G401 (cell line): ENCODE data around the gene GRM8. TPM values are rescaled to one million over a fixed set of nuclear protein-coding genes. Genes with fewer than 3 reads are reported as not detected.
A peak's percentile ranks its signal among the peaks of the same experiment; 100 is the strongest.

ENCODE experiments used
- DNase-seq: peaks from one replicate; pipeline ENCODE4 v3.0.0-alpha.2; 2015; ENCODE audit warnings: low spot score
- in situ Hi-C: cut with HindIII; loops from 2 replicates; pipeline ENCODE4 v1.10.0; 2016; ENCODE audit warnings: low sequenced_read_pairs, mixed read lengths
- total RNA-seq: library from RNA; depleted of rRNA; stranded (reverse); fragments of >200 nt; shearing (Covaris generic); gene quantifications from 2 replicates; pipeline ENCODE4 v1.2.3, GENCODE V29; 2014

Gene GRM8
- total RNA-seq, 1 experiment from 2014 or later, result not detected

DNA sequence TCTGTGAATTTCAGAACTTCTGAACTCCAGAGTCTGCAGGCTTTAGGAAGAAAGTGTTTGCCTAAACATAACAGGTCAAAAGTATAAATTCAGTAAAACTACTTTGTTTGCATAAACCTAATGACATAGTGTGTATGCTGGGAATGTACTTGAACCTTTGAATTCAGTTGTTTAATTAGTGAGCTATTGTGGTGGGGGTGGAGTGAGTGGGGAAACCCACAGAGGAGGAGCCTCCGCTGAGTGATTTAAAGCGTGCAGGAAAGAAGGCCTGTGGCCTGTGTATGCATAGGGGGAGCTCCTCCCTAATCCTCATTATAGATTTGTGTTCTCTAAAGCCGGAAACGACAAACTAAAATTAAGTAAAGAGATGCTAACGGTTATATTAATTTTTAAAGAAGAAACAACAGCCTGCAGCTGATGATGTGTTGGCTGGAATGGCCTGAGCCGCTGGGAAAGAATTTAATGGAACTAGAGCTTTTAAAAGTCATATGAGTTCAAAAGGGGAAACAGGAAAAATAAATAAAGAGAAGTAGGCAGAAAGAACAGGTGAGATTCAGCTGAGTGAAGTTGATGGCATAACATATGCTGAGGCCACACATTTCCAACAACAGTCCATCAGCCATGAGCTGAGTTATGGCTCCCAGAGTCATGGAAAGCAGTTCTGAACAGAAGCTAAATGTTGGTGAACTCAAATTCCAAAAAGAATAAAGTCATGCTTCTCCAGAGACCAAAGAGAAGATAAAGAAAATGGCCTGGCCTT, 595.0 kb downstream of the GRM8 start:
- DNase-seq, result no peak
- in situ Hi-C loops, result no loop called here

DNA sequence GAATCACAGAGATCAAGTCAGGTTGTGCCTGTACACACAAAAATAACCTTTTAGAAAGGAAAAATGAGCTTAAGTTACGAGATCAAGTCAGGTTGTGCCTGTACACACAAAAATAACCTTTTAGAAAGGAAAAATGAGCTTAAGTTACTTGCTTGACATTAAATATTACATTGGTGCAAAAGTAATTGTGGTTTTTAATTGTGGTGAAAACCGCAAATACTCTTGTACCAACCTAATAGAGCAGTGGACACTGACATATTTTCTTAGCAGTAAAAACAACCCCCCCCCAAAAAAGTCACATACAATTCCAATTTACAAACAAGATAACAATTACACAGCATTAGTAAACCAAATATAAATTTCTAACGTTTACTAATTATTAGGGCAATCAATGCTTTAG, 595.6 kb downstream of the GRM8 start:
- DNase-seq, result no peak
- in situ Hi-C loops, result no loop called here

DNA sequence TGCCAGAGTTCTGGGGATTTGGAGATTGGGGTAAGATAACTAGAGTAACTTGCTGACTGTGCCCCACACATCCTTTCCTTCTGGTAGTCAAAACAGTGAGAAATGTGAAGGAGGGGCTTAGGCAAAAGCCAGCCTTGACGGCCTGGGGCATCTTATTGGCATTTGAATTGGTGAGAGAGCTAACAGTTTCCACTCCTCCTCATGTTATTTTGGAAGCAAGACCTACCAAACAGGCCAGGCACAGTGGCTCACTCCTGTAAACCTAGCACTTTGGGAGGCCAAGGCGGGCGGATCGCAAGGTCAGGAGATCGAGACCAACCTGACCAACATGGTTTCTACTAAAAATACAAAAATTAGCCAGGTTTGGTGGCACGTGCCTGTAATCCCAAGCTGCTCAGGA, 596.6 kb downstream of the GRM8 start:
- no peak for DNase-seq
- in situ Hi-C loops, result no loop called here

DNA sequence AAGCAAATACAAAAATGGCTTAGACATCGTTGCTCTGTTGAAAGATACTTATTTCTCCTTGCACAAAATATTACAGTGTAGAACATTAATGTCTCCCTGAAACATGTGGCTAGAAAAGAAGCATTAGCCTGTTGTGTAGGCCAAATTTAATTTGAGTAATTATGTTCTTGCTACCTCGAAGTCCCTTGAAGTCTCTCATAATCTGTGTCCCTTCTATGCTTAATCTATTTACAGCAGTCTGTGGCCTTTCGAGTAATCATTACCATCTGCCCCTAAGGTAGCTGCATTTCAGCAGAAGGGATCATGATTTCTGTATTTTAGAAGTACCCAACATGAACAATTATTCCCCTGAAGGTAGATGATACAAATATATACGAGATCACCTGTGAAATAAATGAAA, 615.2 kb downstream of the GRM8 start:
- in situ Hi-C loops, result no loop called here
- DNase-seq, result no peak

DNA sequence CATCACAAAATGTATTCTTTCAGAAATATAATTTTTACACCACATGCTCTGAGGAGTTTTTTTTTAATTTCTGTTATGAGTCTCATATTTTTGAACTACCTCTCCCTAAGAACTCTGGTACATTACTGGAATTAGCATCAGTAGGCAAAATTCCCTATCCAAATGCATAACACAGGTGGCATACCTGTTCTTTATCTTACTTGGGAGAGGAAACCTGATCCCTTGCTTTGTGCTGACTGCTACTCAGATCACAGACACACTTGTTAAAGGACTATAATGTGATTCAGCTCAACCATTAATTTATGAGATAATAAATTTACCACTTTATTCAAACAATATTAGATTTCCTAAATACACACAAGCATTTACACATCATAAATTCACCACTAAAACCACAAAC, 617.2 kb downstream of the GRM8 start:
- DNase-seq, result no peak

DNA sequence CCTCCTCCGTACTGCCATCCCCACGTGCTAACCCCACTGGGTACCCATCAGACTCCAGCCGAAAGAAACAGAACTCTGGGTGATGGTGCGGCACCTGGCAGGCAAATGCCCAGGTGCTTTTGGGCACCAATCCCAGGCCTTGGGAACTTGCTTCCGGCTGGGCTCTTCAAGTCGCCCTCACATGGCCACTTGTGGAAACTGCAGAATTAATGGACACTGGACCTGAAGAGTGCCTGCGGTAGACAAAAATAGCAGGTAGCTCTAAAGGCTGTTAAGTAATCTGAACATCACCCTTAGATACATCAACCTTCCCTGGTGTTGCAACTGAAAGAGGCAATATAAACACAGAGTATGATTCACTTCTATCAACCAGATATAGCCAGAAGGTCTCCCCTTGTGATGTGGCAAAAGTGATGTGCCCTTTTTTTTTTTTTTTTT, 644.4 kb downstream of the GRM8 start:
- DNase-seq, result no peak
- in situ Hi-C loops, result no loop called here

More for the DNA sequence above, 617.2 kb downstream of the GRM8 start:
- in situ Hi-C loops, result no loop called here

DNA sequence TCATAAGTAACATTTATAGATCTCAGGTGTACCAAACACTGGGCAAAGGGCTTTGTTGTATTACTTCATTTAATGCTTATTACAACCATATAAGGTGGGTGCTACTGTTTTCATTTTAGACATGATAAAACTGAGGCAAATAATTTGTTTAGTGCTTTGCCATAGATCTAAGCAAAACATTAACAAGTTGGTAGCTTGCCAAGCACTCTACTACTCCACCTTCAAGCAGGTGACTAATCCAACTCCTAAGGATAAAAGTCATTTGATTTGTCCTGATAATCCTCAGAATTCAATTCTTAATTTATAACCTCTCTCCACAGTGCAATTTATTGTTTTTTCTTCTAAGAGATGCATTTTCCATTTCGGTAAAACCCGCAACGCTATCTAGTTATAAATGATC, 646.4 kb downstream of the GRM8 start:
- DNase-seq, result no peak
- in situ Hi-C loops, result no loop called here

DNA sequence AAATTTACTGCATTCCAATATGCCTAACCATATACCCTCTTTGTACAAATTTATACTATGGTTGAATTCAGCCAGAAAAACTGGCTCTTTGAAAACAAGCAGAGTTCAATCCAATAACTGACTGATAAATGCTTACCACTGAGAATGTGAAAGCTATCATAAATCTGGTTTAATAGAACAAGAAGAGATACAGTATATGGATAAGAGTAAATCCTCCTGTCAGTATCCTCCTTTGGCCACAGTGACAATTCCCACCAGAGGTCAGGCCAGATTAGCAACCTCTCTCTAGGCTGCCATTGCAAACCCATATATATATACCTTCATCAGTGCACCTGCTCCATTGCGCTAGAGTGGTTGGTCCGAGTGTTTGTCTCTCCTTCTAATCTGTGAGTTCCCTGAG, 647.2 kb downstream of the GRM8 start:
- no peak for DNase-seq
- in situ Hi-C loops, result no loop called here

DNA sequence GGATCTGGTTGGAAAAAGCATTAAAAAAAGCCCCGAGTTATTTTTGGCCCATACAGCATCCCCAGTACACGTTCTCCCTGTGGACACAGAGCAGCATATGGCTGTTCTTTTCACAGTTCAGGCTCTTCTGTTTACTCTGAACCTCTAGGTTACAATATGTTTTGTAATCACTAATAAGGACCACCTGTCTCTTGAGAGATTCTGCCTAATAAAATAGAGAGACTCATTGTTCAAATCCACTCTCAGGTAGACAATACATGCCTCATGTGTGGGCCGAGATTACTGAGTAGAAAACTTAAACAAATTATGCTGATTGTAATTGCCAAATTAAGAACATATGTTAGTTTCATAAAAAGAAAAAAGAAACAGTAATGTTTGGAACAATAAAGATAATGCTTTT, 647.7 kb downstream of the GRM8 start:
- in situ Hi-C loops, result no loop called here
- DNase-seq, result peak; percentile 16

DNA sequence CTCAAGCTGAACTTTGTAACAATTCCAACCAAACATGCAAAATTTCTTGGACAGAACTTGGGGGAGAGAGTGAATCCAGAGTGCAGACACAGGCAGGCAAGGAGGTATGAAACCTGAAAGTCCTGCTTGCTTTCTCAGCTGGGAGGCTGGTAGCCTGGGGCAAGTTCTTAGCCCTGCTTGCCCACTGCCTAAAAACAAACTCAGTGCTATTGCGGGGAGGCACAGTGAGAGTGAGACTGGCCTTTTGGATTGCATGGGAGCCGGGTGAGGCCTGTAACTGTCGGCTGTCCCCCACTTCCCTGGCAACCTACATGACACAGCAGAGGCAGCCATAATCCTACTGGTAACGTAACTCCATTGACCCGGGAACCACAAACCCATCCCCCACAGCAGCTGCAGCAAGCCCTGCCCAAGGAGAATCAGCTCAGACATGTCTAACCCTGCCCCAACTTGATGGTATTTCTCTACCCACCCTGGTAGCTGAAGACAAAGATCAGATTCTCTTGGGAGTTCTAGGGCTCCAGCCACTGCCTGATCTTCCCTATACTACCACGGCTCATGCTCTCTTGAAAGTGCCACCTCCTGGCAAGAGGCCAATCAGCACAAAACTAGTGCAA, 663.6 kb downstream of the GRM8 start:
- DNase-seq, result no peak
- in situ Hi-C loops, result no loop called here

DNA sequence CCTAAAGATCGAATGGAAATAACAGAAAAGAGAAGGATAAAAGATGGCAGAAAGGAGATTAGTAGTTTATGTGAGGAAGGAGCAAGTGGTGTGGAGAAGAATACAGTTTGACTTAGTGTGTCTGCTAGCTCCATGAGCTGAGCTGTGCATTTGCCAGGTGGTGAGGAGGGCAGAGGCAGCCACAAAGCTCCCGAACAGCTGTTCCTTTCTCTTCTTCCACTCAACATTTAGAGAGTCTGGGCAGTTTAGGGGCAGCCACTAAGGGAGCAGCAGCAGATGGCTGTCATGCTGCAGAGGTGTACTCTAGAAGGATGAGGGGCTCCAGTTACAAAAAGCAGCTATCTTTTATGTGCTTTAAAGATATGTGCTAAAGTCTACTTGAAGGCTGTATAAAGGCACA, 674.4 kb downstream of the GRM8 start:
- in situ Hi-C loops, result no loop called here
- no peak for DNase-seq

DNA sequence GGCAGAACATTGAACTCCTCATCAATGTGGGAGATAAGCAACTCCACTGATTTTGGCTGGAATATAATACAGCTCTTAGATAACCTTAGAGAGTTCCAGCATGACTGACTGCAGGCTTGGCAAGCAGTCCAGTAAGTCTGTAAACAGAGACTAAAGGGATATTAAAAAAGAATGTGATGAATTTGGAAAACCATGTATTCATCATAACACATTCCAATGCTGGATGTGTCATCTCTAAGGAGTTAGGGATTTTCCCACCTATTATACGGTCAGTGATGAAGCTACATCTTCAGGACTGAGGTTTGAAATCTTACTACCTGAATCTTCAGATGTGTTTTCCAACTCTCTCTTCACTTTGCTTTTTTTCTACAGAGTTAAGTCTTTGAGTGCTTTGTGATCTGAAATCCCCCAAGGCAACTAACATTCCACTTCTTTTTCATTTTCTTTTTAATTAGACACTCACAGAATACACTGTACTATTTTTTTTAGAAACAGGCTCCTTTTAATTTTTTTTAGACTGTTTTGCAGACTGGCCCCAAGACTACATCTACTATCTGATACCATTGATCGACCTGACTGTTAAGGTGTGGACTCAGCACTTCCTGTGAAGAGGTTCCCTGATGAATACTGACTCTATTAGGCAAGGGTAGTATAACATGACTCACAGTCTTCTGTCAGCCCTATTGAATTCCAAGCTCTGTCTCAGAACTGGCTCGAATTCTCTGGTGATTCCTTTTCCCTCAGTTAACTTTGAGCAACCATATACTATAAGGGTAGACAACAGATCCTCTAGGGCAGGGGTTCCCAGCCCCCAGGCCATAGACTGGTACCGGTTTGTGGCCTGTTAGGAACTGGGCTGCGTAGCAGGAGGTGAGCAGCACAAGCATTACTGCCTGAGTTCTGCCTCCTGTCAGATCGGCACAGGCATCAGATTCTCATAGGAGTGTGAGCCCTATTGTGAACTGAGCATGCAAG, 678.2 kb downstream of the GRM8 start:
- in situ Hi-C loops, result no loop called here
- DNase-seq, result no peak

DNA sequence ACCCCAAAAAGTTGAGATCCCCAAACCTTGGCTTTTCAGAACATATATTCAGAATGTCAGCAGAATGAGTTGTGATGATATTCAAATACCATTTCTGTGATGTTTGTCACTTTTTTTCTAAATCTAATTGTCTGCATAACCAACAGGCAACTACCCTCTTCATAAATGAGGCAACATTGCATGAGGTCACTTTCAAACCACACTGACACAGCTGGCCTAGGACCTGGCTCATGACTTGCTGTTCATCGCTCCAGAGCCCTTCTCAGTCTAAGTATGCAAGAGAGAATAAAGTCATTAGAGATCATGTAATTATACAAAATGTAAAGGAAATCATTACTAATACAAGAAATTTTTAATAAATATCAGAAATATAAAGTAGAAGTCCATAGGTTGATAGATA, 681.9 kb downstream of the GRM8 start:
- no peak for DNase-seq
- in situ Hi-C loops, result no loop called here

DNA sequence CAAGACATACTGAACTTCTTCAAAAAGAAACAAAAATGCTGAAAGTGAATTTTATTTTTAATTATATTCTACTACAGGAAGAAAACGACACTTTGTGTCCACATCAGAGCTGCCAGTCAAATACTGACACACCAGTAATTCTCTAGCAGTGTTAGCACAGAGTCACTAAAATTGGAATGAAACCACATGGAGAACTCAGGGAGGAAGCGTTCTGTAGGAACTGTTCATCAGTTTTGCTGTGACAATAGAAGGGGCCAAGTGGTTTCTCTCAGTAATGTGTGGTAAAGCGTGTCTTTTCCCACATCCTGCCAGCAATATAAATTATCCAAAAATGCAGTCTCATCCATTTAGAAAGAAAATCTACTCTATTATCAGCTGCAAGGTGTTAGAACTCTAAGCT, 683.3 kb downstream of the GRM8 start:
- in situ Hi-C loops, result no loop called here
- no peak for DNase-seq

DNA sequence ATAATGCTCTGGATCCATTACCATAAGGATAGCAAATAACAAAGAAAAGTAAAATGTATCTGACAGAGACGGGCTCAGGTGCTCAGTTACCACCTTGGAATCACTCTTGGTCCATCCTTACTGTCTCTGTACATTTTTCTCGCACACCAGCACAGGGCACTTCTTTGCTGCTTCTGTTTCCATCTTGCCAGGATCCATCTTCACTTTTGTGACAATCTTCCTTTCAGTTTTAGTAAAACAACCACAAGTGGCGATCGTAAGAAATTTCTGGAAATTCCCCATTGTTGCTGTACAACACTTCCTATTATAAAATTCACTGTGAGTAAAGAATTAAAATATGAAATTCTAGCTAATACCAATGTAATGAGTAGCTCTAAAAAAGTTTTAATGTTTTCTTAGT, 695.5 kb downstream of the GRM8 start:
- in situ Hi-C loops, result no loop called here

DNA sequence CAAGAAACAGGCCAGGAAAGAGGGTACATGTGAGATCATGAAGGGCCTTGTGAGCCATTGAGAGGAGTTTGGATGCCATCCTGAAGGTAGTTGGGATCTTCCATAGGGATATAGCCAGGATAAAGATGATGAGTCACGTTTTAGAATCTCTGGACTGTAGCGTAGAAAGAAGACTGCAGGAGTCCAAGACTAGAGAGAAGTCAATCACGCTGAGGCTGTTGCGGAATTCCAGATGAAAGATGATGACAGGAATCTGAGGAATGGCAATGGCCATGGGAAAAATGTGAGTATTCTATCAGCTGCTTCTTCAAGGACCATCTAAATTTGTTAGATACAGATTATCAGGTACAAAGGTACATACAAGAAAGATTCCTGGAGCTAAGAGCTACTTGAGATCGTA, 711.3 kb downstream of the GRM8 start:
- no peak for DNase-seq
- in situ Hi-C loops, result no loop called here

More for the DNA sequence above, 695.5 kb downstream of the GRM8 start:
- DNase-seq, result no peak

DNA sequence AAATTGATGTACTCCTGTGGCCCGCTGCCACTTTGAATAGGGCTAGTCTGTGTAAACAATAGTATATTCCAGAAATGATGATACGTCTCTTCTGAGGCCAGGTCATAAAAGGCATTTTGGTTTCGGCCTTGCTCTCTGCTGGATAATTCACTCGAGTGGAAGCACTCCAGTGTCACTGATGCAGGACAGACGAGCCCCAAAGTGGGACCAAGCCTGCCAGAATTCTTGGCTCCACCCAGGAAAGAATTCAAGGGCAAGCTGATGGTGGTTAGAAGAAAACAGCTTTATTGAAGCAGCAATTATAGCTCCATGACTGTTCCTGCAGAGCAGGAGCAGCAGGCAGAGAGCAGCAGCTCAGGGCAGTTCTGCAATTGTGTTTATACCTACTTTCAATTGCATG, 717.6 kb downstream of the GRM8 start:
- no peak for DNase-seq
- in situ Hi-C loops, result no loop called here

DNA sequence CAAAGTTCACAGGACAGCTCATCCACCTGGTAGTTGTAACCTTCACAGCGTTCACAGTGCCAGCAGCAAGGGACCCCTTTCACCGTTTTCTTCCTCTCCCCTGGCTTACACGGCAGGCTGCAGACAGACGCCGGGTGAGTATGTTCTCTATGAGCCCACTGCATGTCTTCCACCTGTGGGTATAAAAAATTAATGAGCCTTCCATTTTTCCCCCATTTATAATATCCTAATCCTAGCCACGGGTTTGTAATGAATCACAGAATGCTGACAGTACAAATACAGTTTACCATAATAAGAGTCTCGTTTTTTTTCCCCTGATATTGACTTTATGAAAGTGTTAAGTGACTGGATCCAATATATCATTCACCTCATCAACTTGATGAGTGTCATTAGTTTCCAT, 719.0 kb downstream of the GRM8 start:
- in situ Hi-C loops, result no loop called here
- no peak for DNase-seq

DNA sequence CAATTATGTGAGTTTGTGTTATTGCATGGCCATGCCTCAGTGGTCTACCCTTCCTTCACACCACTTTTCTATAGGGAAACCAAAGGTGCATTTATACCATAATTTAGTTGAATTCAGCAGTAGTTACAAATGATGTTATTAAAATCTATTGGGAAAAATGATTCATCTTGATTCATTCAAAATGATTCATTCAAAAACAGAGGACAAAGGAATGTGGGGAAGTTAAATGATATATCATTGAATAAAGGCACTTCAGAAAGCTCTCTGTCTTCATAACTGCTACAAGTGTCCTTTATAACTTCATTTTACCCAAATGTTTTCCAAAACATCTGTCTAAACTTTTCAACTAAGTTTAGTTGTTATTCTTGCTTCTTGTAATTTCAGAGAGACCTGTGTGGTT, 722.9 kb downstream of the GRM8 start:
- in situ Hi-C loops, result no loop called here
- no peak for DNase-seq

DNA sequence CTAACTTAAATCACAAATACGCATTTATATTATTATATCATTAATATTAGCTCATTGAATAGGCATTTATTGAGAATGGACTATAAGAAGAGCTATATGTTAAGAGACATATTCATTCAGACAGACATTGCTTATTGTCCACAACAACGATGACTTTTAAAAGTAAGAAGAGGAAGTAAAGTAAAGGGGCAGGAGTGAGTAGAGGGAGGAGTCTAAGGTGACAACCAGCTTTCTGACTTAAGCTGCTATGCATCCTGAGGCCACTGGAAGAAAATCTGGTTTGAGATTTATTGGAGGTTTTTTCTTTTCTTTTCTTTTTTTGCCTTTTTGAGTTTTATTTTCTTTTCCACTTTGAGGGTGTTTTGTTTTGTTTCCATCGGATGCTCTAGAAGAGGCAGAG, 723.5 kb downstream of the GRM8 start:
- in situ Hi-C loops, result no loop called here
- no peak for DNase-seq
